WTC11 (cell line): ENCODE data around the gene ALCAM. TPM values are rescaled to one million over a fixed set of nuclear protein-coding genes. Genes with fewer than 3 reads are reported as not detected.

Source experiments
- ATAC-seq: fragments of 200-7000 bp; cut with Tn5 transposase; 2 replicates; pipeline ENCODE4 v1.10.0; 2021; ENCODE audit warnings: mild to moderate bottlenecking, moderate library complexity
- CTCF ChIA-PET: fragments of 300-600 bp; sonication (Branson Sonifier 250); formaldehyde crosslinking; loops from one replicate; lab custom pipeline; 2021; ENCODE audit warnings: antibody characterized with exemption; lab: Charles Lee
- POLR2A ChIA-PET: fragments of 350-600 bp; sonication (Branson Sonifier 250); formaldehyde crosslinking; loops from one replicate; lab custom pipeline; 2021; ENCODE audit warnings: antibody characterized with exemption; lab: Charles Lee
- DNase-seq: peaks from one replicate; pipeline ENCODE4 v3.0.0; 2021; ENCODE audit warnings: low spot score
- H3K27ac Mint-ChIP-seq: 2 replicates; pipeline ENCODE4 v1.8.0; 2021; ENCODE audit warnings: mixed read lengths
- H3K27me3 Mint-ChIP-seq: 2 replicates; pipeline ENCODE4 v1.8.0; 2021; ENCODE audit warnings: low read depth, mild to moderate bottlenecking, moderate library complexity, mixed read lengths
- H3K36me3 Mint-ChIP-seq: 2 replicates; pipeline ENCODE4 v1.8.0; 2021; ENCODE audit warnings: mixed read lengths
- H3K4me1 Mint-ChIP-seq: 2 replicates; pipeline ENCODE4 v1.8.0; 2022; ENCODE audit warnings: mixed read lengths
- H3K4me3 Mint-ChIP-seq: 2 replicates; pipeline ENCODE4 v1.8.0; 2021; ENCODE audit warnings: mild to moderate bottlenecking, moderate library complexity, mixed read lengths
- H3K9me3 Mint-ChIP-seq: 2 replicates; pipeline ENCODE4 v1.8.0; 2021; ENCODE audit warnings: mixed read lengths
- CREB1 ChIP-seq: sonication (generic); formaldehyde crosslinking; IDR thresholded peaks from 2 replicates; pipeline ENCODE4 v1.8.0; 2023; ENCODE audit warnings: mild to moderate bottlenecking, missing genetic modification reagents
- CTCF ChIP-seq: fragments of 200-600 bp; IDR thresholded peaks from 2 replicates; pipeline ENCODE4 v1.8.0; 2022; ENCODE audit warnings: antibody characterized with exemption
- ESRRA ChIP-seq: sonication (generic); formaldehyde crosslinking; IDR thresholded peaks from 2 replicates; pipeline ENCODE4 v1.8.1; 2022; ENCODE audit warnings: mild to moderate bottlenecking, missing genetic modification reagents, borderline replicate concordance
- FOXK1 ChIP-seq: sonication (generic); formaldehyde crosslinking; IDR thresholded peaks from 2 replicates; pipeline ENCODE4 v1.8.0; 2022; ENCODE audit warnings: mild to moderate bottlenecking, moderate library complexity, missing genetic modification reagents
- FOXP1 ChIP-seq: sonication (generic); formaldehyde crosslinking; IDR thresholded peaks from 2 replicates; pipeline ENCODE4 v1.8.0; 2022; ENCODE audit warnings: missing genetic modification reagents, mild to moderate bottlenecking, moderate library complexity, borderline replicate concordance
- GABPB1 ChIP-seq: sonication (generic); formaldehyde crosslinking; IDR thresholded peaks from 2 replicates; pipeline ENCODE4 v1.8.1; 2023; ENCODE audit warnings: mild to moderate bottlenecking, missing genetic modification reagents
- GRHL2 ChIP-seq: fragments of 250-450 bp; sonication (Bioruptor Pico); IDR thresholded peaks from 2 replicates; pipeline ENCODE4 v1.8.0; 2022; ENCODE audit warnings: mild to moderate bottlenecking, moderate library complexity; ENCODE audit not compliant: insufficient replicate concordance, severe bottlenecking
- NR3C1 ChIP-seq: sonication (generic); formaldehyde crosslinking; conservative IDR thresholded peaks from 2 replicates; pipeline ENCODE4 v1.8.1; 2023; ENCODE audit warnings: low read depth, mild to moderate bottlenecking, missing genetic modification reagents
- RELA ChIP-seq: sonication (generic); formaldehyde crosslinking; IDR thresholded peaks from 2 replicates; pipeline ENCODE4 v1.8.1; 2022; ENCODE audit warnings: missing genetic modification reagents, mild to moderate bottlenecking, borderline replicate concordance
- ZNF317 ChIP-seq: sonication (generic); formaldehyde crosslinking; IDR thresholded peaks from 2 replicates; pipeline ENCODE4 v1.8.1; 2023; ENCODE audit warnings: low read depth, mild to moderate bottlenecking, moderate library complexity, missing genetic modification reagents, borderline replicate concordance
- total RNA-seq: library from RNA; stranded (reverse); gene quantifications from 3 replicates; pipeline ENCODE4 v1.2.3, GENCODE V29; 2021
- TF ChIP-seq, protein P1 (sequence below): sonication (generic); formaldehyde crosslinking; IDR thresholded peaks from 2 replicates; pipeline ENCODE4 v1.8.1; 2023; ENCODE audit warnings: mild to moderate bottlenecking, missing genetic modification reagents
- TF ChIP-seq, protein P2 (sequence below): fragments of 250-450 bp; sonication (Bioruptor Pico); IDR thresholded peaks from 2 replicates; pipeline ENCODE4 v1.8.0; 2021; ENCODE audit warnings: mild to moderate bottlenecking
- TF ChIP-seq, protein P3 (sequence below): sonication (generic); formaldehyde crosslinking; IDR thresholded peaks from 2 replicates; pipeline ENCODE4 v1.8.1; 2022; ENCODE audit warnings: mild to moderate bottlenecking, missing genetic modification reagents, moderate library complexity, borderline replicate concordance
- TF ChIP-seq, protein P4 (sequence below): sonication (generic); formaldehyde crosslinking; IDR thresholded peaks from 2 replicates; pipeline ENCODE4 v1.8.1; 2023; ENCODE audit warnings: mild to moderate bottlenecking, missing genetic modification reagents, moderate library complexity
- TF ChIP-seq, protein P5 (sequence below): sonication (generic); formaldehyde crosslinking; IDR thresholded peaks from 2 replicates; pipeline ENCODE4 v1.8.1; 2023; ENCODE audit warnings: mild to moderate bottlenecking, missing genetic modification reagents, borderline replicate concordance

ALCAM gene
- total RNA-seq, 1 experiment from 2014 or later, result 30.7 TPM

GRCh38 chr3:105580296-105580965, 213.7 kb downstream of the ALCAM start (continued):
- TF ChIP-seq, protein P1, sequence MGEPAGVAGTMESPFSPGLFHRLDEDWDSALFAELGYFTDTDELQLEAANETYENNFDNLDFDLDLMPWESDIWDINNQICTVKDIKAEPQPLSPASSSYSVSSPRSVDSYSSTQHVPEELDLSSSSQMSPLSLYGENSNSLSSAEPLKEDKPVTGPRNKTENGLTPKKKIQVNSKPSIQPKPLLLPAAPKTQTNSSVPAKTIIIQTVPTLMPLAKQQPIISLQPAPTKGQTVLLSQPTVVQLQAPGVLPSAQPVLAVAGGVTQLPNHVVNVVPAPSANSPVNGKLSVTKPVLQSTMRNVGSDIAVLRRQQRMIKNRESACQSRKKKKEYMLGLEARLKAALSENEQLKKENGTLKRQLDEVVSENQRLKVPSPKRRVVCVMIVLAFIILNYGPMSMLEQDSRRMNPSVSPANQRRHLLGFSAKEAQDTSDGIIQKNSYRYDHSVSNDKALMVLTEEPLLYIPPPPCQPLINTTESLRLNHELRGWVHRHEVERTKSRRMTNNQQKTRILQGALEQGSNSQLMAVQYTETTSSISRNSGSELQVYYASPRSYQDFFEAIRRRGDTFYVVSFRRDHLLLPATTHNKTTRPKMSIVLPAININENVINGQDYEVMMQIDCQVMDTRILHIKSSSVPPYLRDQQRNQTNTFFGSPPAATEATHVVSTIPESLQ, result no peak
- TF ChIP-seq FOXK1 (CRISPR knock-in tag), result no peak
- TF ChIP-seq CTCF, result no peak

DNA sequence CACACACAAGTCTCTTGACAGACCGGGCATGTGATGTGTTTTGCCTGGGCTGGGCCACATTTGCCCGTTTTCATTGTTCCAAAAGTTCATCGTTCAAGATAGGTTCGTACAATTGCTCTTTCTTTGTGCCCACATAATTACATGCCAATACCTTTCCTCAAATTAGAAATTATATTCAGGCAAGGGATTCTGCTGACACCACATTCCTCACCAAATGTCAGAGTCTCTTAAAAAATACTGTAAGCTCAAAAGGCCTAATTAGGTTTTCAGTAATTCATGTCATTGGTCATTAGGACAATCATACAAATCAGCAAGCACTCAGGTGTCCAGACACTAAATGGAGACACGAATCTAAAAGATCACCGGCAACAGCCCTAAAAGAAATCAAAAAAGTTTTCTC, 215.3 kb downstream of the ALCAM start:
- POLR2A ChIA-PET, result no interaction called here
- Mint-ChIP-seq H3K9me3 (peaks cover 18% of the 10 kb centered on the region), H3K4me1 (no peaks in the 10 kb centered on the region), H3K4me3 (no peak overlapping the region), H3K27ac (no peak overlapping the region), H3K27me3 (no peaks in the 10 kb centered on the region), H3K36me3 (peaks cover 5% of the 10 kb centered on the region; the same call in 1 of the 2 replicates)
- no peak for ATAC-seq
- TF ChIP-seq RELA (CRISPR knock-in tag) (no peak), ESRRA (CRISPR knock-in tag) (no peak), GRHL2 (no peak), FOXK1 (CRISPR knock-in tag) (no peak), CREB1 (CRISPR knock-in tag) (no peak), ZNF317 (CRISPR knock-in tag) (no peak), NR3C1 (CRISPR knock-in tag) (no peak), FOXP1 (CRISPR knock-in tag) (no peak), GABPB1 (no peak)
- TF ChIP-seq, protein P2, sequence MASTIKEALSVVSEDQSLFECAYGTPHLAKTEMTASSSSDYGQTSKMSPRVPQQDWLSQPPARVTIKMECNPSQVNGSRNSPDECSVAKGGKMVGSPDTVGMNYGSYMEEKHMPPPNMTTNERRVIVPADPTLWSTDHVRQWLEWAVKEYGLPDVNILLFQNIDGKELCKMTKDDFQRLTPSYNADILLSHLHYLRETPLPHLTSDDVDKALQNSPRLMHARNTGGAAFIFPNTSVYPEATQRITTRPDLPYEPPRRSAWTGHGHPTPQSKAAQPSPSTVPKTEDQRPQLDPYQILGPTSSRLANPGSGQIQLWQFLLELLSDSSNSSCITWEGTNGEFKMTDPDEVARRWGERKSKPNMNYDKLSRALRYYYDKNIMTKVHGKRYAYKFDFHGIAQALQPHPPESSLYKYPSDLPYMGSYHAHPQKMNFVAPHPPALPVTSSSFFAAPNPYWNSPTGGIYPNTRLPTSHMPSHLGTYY (CRISPR knock-in tag), result no peak
- TF ChIP-seq, protein P3, sequence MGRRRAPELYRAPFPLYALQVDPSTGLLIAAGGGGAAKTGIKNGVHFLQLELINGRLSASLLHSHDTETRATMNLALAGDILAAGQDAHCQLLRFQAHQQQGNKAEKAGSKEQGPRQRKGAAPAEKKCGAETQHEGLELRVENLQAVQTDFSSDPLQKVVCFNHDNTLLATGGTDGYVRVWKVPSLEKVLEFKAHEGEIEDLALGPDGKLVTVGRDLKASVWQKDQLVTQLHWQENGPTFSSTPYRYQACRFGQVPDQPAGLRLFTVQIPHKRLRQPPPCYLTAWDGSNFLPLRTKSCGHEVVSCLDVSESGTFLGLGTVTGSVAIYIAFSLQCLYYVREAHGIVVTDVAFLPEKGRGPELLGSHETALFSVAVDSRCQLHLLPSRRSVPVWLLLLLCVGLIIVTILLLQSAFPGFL (CRISPR knock-in tag), result no peak
- TF ChIP-seq, protein P4, sequence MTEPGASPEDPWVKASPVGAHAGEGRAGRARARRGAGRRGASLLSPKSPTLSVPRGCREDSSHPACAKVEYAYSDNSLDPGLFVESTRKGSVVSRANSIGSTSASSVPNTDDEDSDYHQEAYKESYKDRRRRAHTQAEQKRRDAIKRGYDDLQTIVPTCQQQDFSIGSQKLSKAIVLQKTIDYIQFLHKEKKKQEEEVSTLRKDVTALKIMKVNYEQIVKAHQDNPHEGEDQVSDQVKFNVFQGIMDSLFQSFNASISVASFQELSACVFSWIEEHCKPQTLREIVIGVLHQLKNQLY (CRISPR knock-in tag), result no peak
- TF ChIP-seq, protein P5, sequence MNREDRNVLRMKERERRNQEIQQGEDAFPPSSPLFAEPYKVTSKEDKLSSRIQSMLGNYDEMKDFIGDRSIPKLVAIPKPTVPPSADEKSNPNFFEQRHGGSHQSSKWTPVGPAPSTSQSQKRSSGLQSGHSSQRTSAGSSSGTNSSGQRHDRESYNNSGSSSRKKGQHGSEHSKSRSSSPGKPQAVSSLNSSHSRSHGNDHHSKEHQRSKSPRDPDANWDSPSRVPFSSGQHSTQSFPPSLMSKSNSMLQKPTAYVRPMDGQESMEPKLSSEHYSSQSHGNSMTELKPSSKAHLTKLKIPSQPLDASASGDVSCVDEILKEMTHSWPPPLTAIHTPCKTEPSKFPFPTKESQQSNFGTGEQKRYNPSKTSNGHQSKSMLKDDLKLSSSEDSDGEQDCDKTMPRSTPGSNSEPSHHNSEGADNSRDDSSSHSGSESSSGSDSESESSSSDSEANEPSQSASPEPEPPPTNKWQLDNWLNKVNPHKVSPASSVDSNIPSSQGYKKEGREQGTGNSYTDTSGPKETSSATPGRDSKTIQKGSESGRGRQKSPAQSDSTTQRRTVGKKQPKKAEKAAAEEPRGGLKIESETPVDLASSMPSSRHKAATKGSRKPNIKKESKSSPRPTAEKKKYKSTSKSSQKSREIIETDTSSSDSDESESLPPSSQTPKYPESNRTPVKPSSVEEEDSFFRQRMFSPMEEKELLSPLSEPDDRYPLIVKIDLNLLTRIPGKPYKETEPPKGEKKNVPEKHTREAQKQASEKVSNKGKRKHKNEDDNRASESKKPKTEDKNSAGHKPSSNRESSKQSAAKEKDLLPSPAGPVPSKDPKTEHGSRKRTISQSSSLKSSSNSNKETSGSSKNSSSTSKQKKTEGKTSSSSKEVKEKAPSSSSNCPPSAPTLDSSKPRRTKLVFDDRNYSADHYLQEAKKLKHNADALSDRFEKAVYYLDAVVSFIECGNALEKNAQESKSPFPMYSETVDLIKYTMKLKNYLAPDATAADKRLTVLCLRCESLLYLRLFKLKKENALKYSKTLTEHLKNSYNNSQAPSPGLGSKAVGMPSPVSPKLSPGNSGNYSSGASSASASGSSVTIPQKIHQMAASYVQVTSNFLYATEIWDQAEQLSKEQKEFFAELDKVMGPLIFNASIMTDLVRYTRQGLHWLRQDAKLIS, result no peak
- CTCF ChIA-PET, result no interaction called here
- no peak for DNase-seq
